BLaER1 treated with 17β-estradiol and CSF1 and Interleukin-3, amounts not matched to agents 10 nM and 100 nM (cell line): Measurements from ENCODE around the gene MRPS6.

Source experiments
- H3K27ac ChIP-seq, 11 experiments: shearing (Covaris generic); formaldehyde crosslinking; 2 replicates each; pipeline ENCODE4 v1.8.1; 2022
- H3K27me3 ChIP-seq, 11 experiments: shearing (Covaris generic); formaldehyde crosslinking; 2 replicates each; pipeline ENCODE4 v1.8.1; 2022
- H3K36me3 ChIP-seq, 11 experiments: shearing (Covaris generic); formaldehyde crosslinking; 2 replicates each; pipeline ENCODE4 v1.8.1; 2022
- H3K4me1 ChIP-seq, 10 experiments: shearing (Covaris generic); formaldehyde crosslinking; 2 replicates each; pipeline ENCODE4 v1.8.1; 2022
- H3K4me2 ChIP-seq, 11 experiments: shearing (Covaris generic); formaldehyde crosslinking; 2 replicates each; pipeline ENCODE4 v1.8.1; 2022
- H3K4me3 ChIP-seq, 10 experiments: shearing (Covaris generic); formaldehyde crosslinking; 2 replicates each; pipeline ENCODE4 v1.8.1; 2022
- H3K9ac ChIP-seq, 11 experiments: shearing (Covaris generic); formaldehyde crosslinking; 2 replicates each; pipeline ENCODE4 v1.8.1; 2022
- H3K9me3 ChIP-seq, 11 experiments: shearing (Covaris generic); formaldehyde crosslinking; replicated peaks in 1 of 11; 2 replicates each; pipeline ENCODE4 v1.8.1; 2022
- H4K20me1 ChIP-seq, 11 experiments: shearing (Covaris generic); formaldehyde crosslinking; 2 replicates each; pipeline ENCODE4 v1.8.1; 2022
- Cebpa-rat ChIP-seq, 11 experiments: shearing (Covaris generic); IDR thresholded peaks; 2 replicates each; pipeline ENCODE4 v1.8.1; 2022

The MRPS6 gene

DNA sequence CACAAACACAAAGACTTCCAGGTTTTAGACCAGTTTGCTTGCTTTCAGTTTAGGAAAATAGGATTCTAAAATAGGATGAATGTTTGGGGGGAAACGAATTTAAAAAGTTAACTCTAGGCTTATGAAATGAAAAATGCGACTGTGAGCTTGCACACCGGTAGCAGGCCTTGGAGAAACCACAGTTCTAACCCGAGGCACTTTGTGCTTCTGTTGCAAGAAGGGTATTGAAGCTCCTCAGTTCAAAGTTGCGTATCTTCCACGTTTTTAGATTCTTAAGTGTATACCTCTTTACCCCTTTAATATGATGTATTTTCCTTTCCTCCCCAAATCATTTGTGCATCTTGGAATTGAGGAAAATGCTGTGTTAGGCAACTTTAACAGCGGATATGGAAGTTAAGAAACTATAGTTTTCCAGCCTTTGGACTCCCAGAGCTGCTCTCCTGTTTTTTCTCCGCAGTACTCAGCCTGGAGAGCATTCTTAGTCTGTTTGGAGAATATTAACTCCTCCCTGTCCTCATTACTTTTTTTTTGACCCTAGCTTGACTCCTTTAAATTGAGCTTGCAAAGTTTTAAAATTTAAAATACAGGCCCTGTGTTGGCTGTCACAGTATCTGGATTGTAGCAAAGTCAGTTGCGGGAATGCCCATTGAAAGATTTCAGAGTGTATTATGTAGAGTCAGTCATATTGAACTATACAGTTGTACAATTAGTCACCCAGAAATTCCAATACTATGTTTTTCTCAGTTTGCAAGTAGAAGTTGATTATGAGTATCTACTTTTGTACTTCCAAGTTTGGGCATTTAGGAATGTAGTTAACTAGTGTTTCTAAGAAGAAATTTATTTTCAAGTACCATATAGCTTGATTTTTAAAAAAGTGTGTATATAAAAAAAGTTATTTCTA lies 2.6 kb downstream of the MRPS6 start:
- Histone ChIP-seq H3K4me1 (peaks cover 41 to 73% (median 61%) of the 10 kb centered on the region in 10 experiments), H4K20me1 (peaks cover 49 to 75% (median 71%) of the 10 kb centered on the region in 11 experiments; a peak in 21 of 22 replicates), H3K27ac (peak overlapping the region in 8 of 11 experiments; percentile 88 to 96 (median 93); a peak in 15 of 22 replicates), H3K27me3 (no peaks in the 10 kb centered on the region), H3K4me2 (peak overlapping the region; percentile 82 to 97 (median 90)), H3K9ac (peak overlapping the region in 10 of 11 experiments; percentile 93 to 96 (median 95); a peak in 18 of 22 replicates), H3K4me3 (peak overlapping the region in 9 of 10 experiments; percentile 84 to 97 (median 94); a peak in 18 of 20 replicates), H3K9me3 (no peaks in the 10 kb centered on the region; a peak in 1 of 22 replicates), H3K36me3 (peaks cover 15 to 72% (median 59%) of the 10 kb centered on the region in 11 experiments; a peak in 21 of 22 replicates)
- no peak for TF ChIP-seq Cebpa-rat (IDR thresholded peaks at IDR 0.05)

DNA sequence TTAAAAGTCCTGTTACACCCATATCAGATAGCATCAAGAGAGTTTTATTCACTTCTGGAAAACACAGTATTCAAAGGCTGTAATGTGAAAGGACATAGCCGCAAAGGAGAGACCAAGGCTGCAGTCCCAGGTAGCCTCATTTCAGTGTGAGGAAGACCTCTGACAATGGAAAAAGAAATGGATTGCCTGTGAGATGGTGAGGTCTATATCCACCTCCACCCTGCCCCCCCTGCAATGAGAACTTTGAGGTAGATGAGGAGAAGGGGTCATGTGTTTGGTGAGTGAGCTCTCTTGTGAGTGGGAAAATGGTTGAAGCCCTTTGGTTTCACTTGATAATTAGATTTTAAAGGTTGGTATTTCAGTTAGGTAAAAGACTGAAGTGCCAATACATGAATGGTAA lies 3.5 kb downstream of the MRPS6 start:
- TF ChIP-seq Cebpa-rat (IDR thresholded peaks at IDR 0.05): no peak
- Histone ChIP-seq H3K27me3 (no peaks in the 10 kb centered on the region), H3K9ac (peak overlapping the region in 5 of 11 experiments; percentile 9 to 96 (median 25); a peak in 7 of 22 replicates), H3K4me2 (peak overlapping the region; percentile 49 to 97 (median 89)), H3K4me1 (peaks cover 41 to 81% (median 61%) of the 10 kb centered on the region in 10 experiments), H3K9me3 (no peaks in the 10 kb centered on the region; a peak in 1 of 22 replicates), H3K27ac (peak overlapping the region in 7 of 11 experiments; percentile 5 to 95 (median 27); a peak in 6 of 22 replicates), H4K20me1 (peaks cover 56 to 84% (median 79%) of the 10 kb centered on the region in 11 experiments; a peak in 21 of 22 replicates), H3K36me3 (peaks cover 17 to 80% (median 67%) of the 10 kb centered on the region in 11 experiments; a peak in 21 of 22 replicates), H3K4me3 (peak overlapping the region in 7 of 10 experiments; percentile 17 to 97 (median 94); a peak in 13 of 20 replicates)

DNA sequence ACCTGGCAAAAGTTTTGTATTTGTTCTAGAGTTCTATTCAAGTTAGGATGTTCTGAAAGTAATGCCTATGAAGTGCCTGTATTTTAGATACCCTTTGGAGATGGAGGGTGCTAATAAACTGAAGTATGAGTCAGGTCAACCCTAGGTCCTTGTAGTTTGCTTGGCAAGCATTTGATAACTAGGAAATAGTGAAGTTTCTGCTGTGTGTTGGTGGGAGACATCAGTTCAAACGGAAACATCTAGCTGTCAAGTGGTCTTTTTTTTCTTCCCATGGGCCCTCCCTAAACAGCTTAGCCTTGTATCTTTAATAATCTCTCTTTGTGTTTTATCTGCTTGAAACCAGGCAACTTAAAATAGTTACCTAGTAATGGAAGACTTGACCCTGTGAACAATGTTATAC lies 4.5 kb downstream of the MRPS6 start:
- peaks cover 26 to 90% (median 77%) of the 10 kb centered on the region in 11 experiments; a peak in 21 of 22 replicates for H3K36me3 ChIP-seq
- peak overlapping the region; percentile 11 to 97 (median 88) for H3K4me2 ChIP-seq
- no peaks in the 10 kb centered on the region for H3K27me3 ChIP-seq
- peaks cover 65 to 94% (median 90%) of the 10 kb centered on the region in 11 experiments; a peak in 21 of 22 replicates for H4K20me1 ChIP-seq
- H3K9me3 ChIP-seq: peaks cover 0 to 7% (median 0%) of the 10 kb centered on the region in 11 experiments; a peak in 2 of 22 replicates
- H3K4me3 ChIP-seq: peak overlapping the region in 5 of 10 experiments; percentile 1 to 24 (median 8); a peak in 3 of 20 replicates
- no peak for TF ChIP-seq Cebpa-rat (IDR thresholded peaks at IDR 0.05)
- H3K9ac ChIP-seq: peak overlapping the region in 3 of 11 experiments; percentile 12 to 40 (median 26); a peak in 2 of 22 replicates
- peak overlapping the region in 4 of 11 experiments; percentile 1 to 23 (median 16); a peak in 3 of 22 replicates for H3K27ac ChIP-seq
- peaks cover 36 to 85% (median 56%) of the 10 kb centered on the region in 10 experiments for H3K4me1 ChIP-seq

DNA sequence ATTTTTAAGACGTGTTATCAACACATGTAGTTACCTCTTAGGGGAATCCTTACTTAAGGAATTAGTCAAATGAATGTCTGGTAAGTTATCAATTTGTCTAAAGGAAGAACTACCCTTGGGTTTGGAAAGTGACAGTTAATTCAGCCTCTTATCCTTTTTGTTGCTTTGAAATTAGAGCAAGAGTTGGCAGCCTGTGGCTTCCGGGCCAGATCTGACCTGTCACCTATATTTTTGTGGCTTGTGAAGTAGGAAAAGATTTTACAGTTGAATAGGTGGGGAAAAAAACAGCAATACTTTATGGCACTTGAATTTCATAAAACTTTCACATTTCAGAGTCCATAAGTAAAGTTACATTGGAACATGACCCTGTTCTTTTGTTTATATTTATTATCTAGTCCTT lies 5.5 kb downstream of the MRPS6 start:
- peak overlapping the region; percentile 21 to 97 (median 88); a peak in 18 of 22 replicates for H3K4me2 ChIP-seq
- H3K4me1 ChIP-seq: peaks cover 35 to 95% (median 57%) of the 10 kb centered on the region in 10 experiments
- no peak for TF ChIP-seq Cebpa-rat (IDR thresholded peaks at IDR 0.05)
- peaks cover 0 to 7% (median 0%) of the 10 kb centered on the region in 11 experiments; a peak in 2 of 22 replicates for H3K9me3 ChIP-seq
- peaks cover 73 to 100% (median 96%) of the 10 kb centered on the region in 11 experiments; a peak in 21 of 22 replicates for H4K20me1 ChIP-seq
- H3K36me3 ChIP-seq: peaks cover 36 to 100% (median 87%) of the 10 kb centered on the region in 11 experiments
- no peak overlapping the region for H3K27ac ChIP-seq
- H3K27me3 ChIP-seq: no peaks in the 10 kb centered on the region
- no peak overlapping the region for H3K4me3 ChIP-seq
- no peak overlapping the region; a peak in 1 of 22 replicates for H3K9ac ChIP-seq

- peak overlapping the region in 6 of 11 experiments; percentile 29 to 94 (median 58); a peak in 7 of 22 replicates for H3K4me2 ChIP-seq
- H3K9ac ChIP-seq: no peak overlapping the region
- no peak overlapping the region for H3K27ac ChIP-seq
- H3K4me3 ChIP-seq: no peak overlapping the region
- H3K4me1 ChIP-seq: peaks cover 23 to 98% (median 44%) of the 10 kb centered on the region in 10 experiments
- no peaks in the 10 kb centered on the region for H3K27me3 ChIP-seq
- peaks cover 0 to 9% (median 0%) of the 10 kb centered on the region in 11 experiments; a peak in 3 of 22 replicates for H3K9me3 ChIP-seq
- peaks cover 52 to 100% (median 90%) of the 10 kb centered on the region in 11 experiments for H3K36me3 ChIP-seq
- TF ChIP-seq Cebpa-rat (IDR thresholded peaks at IDR 0.05): no peak
- H4K20me1 ChIP-seq: peaks cover 63 to 100% (median 96%) of the 10 kb centered on the region in 11 experiments; a peak in 21 of 22 replicates
Observed at GRCh38 chr21:34080710-34081109, 7.3 kb downstream of the MRPS6 start.

- Histone ChIP-seq H3K27ac (no peak overlapping the region), H3K4me3 (no peak overlapping the region), H3K36me3 (peaks cover 70 to 100% (median 95%) of the 10 kb centered on the region in 11 experiments), H4K20me1 (peaks cover 73 to 100% (median 98%) of the 10 kb centered on the region in 11 experiments; a peak in 20 of 22 replicates), H3K9ac (no peak overlapping the region), H3K4me1 (peaks cover 5 to 94% (median 28%) of the 10 kb centered on the region in 10 experiments; a peak in 19 of 20 replicates), H3K9me3 (peaks cover 0 to 9% (median 0%) of the 10 kb centered on the region in 11 experiments; a peak in 3 of 22 replicates), H3K4me2 (peak overlapping the region in 3 of 11 experiments; percentile 24 to 89 (median 32); a peak in 5 of 22 replicates), H3K27me3 (no peaks in the 10 kb centered on the region)
- TF ChIP-seq Cebpa-rat (IDR thresholded peaks at IDR 0.05): no peak
Observed at GRCh38 chr21:34082769-34083168, 9.4 kb downstream of the MRPS6 start.

DNA sequence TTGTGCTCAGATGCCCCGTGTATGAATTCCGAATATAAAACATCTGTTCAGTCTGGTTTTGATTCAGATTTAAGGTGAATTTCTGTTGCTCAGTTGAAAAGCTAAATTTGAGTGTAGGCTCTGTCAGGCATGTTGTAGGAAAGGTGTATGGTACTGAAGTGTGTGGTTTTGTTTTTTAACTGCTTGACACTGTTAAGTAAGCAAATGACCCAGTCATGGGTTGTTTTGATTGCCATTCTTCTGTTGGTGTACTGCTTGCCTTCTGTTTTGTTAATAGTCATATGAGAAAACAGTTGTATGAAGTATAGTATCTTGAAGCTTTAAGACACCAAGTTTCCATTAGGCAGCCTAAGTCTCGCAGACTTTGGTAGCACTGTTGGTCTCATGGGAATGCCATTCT lies 10.0 kb downstream of the MRPS6 start:
- peak overlapping the region in 3 of 11 experiments; percentile 24 to 89 (median 32); a peak in 5 of 22 replicates for H3K4me2 ChIP-seq

DNA sequence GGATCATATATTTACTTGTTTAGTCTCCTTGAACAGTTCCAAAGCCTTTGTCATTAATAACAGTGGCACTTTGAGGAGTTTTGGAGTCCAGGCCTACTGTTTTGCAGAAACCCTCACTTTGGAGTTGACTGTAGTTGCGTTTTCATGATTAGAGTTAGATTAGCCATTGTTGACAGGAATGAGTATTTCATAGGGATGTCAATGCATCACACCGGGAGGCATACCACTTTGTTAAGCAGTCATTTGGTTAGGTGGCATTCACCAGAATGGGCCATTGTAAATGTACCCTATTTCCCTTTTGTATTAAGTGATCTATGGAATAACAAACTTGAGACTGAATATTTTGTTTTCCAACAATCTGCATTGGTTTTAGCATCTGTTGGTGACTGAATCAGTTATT lies 11.8 kb downstream of the MRPS6 start:
- Histone ChIP-seq H3K4me2 (no peak overlapping the region), H3K4me1 (peaks cover 0 to 82% (median 16%) of the 10 kb centered on the region in 10 experiments; a peak in 9 of 20 replicates), H3K27me3 (no peaks in the 10 kb centered on the region), H4K20me1 (peaks cover 77 to 100% (median 98%) of the 10 kb centered on the region in 11 experiments), H3K9ac (no peak overlapping the region), H3K27ac (no peak overlapping the region), H3K36me3 (peaks cover 60 to 100% (median 90%) of the 10 kb centered on the region in 11 experiments), H3K9me3 (peaks cover 0 to 9% (median 0%) of the 10 kb centered on the region in 11 experiments; a peak in 3 of 22 replicates), H3K4me3 (no peak overlapping the region)
- TF ChIP-seq Cebpa-rat (IDR thresholded peaks at IDR 0.05): no peak

More for the DNA sequence above, 10.0 kb downstream of the MRPS6 start:
- H3K27me3 ChIP-seq: no peaks in the 10 kb centered on the region
- H4K20me1 ChIP-seq: peaks cover 73 to 100% (median 98%) of the 10 kb centered on the region in 11 experiments; a peak in 20 of 22 replicates
- no peak for TF ChIP-seq Cebpa-rat (IDR thresholded peaks at IDR 0.05)
- H3K9me3 ChIP-seq: peaks cover 0 to 9% (median 0%) of the 10 kb centered on the region in 11 experiments; a peak in 3 of 22 replicates
- no peak overlapping the region for H3K4me3 ChIP-seq
- H3K4me1 ChIP-seq: peaks cover 0 to 88% (median 23%) of the 10 kb centered on the region in 10 experiments; a peak in 15 of 20 replicates
- H3K27ac ChIP-seq: no peak overlapping the region
- peaks cover 72 to 100% (median 93%) of the 10 kb centered on the region in 11 experiments for H3K36me3 ChIP-seq
- H3K9ac ChIP-seq: no peak overlapping the region
